Breast epithelium (tissue), 4 donors: ENCODE measurements around the gene PATJ. TPM values are rescaled to one million over a fixed set of nuclear protein-coding genes. Genes with fewer than 3 reads are reported as not detected.
"Not testable (repeated sequence)": the region's sequence is repeated elsewhere in the genome, so short reads cannot be mapped to it uniquely, and the experiment has no call there.

Experiments used
- DNase-seq, 2 donors: peaks; one replicate each; pipeline ENCODE4 v3.0.0-alpha.2; 2019; ENCODE audit warnings: low spot score in 2 of 2
- H3K27ac ChIP-seq, 2 donors: fragments of 200-600 bp; sonication (generic) in 1 of 2; one replicate each; pipeline ENCODE4 v1.5.1; 2016 to 2019; ENCODE audit warnings: mild to moderate bottlenecking in 1 of 2
- H3K27me3 ChIP-seq, 2 donors: fragments of 200-600 bp; sonication (generic) in 1 of 2; one replicate each; pipeline versions ENCODE4 v1.5.1 to v1.6.0; 2017 to 2019; ENCODE audit warnings: control low read depth in 1 of 2, mild to moderate bottlenecking in 1 of 2
- H3K36me3 ChIP-seq: fragments of 200-600 bp; one replicate; pipeline ENCODE4 v1.5.1; 2019
- H3K4me1 ChIP-seq, 2 donors: fragments of 200-600 bp; sonication (generic); one replicate each; pipeline ENCODE4 v1.5.1; 2016 to 2019; ENCODE audit warnings: control low read depth in 1 of 2
- H3K4me3 ChIP-seq, 3 donors: fragments of 200-600 bp; sonication (generic); 1 replicate in 2 of 3; 2 replicates in 1 of 3; pipeline ENCODE4 v1.5.1; 2016 to 2019; ENCODE audit warnings: mild to moderate bottlenecking in 3 of 3, moderate library complexity in 2 of 3
- H3K9me3 ChIP-seq, 2 donors: fragments of 200-600 bp; sonication (generic) in 1 of 2; one replicate each; pipeline ENCODE4 v1.5.1; 2016 to 2019; ENCODE audit warnings: control low read depth in 1 of 2
- CTCF ChIP-seq, 3 donors: fragments of 450-650 bp; IDR thresholded peaks; one replicate each; pipeline ENCODE4 v1.5.1; 2016 to 2017; ENCODE audit warnings: antibody characterized with exemption in 3 of 3, mild to moderate bottlenecking in 3 of 3, moderate library complexity in 3 of 3
- POLR2A ChIP-seq: fragments of 450-650 bp; IDR thresholded peaks from one replicate; pipeline ENCODE4 v1.6.1; 2016; ENCODE audit warnings: antibody characterized with exemption, mild to moderate bottlenecking, moderate library complexity
- POLR2AphosphoS5 ChIP-seq, 3 donors: sonication (generic); formaldehyde crosslinking; IDR thresholded peaks; one replicate each; pipeline ENCODE4 v1.6.1; 2017; ENCODE audit warnings: antibody characterized with exemption in 3 of 3
- intact Hi-C: fragments of 100-400 bp; cut with DNase I; formaldehyde crosslinking; loops from one replicate; pipeline ENCODE4 v1.15.1; 2023; ENCODE audit warnings: low total_unique reads
- total RNA-seq, 3 donors: library from RNA; depleted of rRNA; stranded (reverse); fragments of >200 nt; gene quantifications; one replicate each; pipeline ENCODE4 v1.1.0, GENCODE V29; 2016

Gene PATJ
- total RNA-seq, 3 donors from 2014 or later = 20.8 to 193 (median 129) TPM

GRCh38 chr1:62144238-62144831 lies 402.1 kb downstream of the PATJ start:
- Histone ChIP-seq H3K4me3 (no peak overlapping the region), H3K36me3 (peaks cover under 1% of the 10 kb centered on the region), H3K9me3 (no peaks in the 10 kb centered on the region), H3K27me3 (no peaks in the 10 kb centered on the region), H3K27ac (no peak overlapping the region), H3K4me1 (no peaks in the 10 kb centered on the region)
- intact Hi-C loops = no loop called here
- no peak for DNase-seq
- TF ChIP-seq CTCF (IDR thresholded peaks at IDR 0.05) (peak; percentile 31 to 58 (median 34)), POLR2AphosphoS5 (IDR thresholded peaks at IDR 0.05) (no peak), POLR2A (no peak)

- H3K27me3 ChIP-seq = no peaks in the 10 kb centered on the region
- H3K4me1 ChIP-seq = no peaks in the 10 kb centered on the region
- no peak for TF ChIP-seq POLR2AphosphoS5 (IDR thresholded peaks at IDR 0.05)
- intact Hi-C loops = no loop called here
- H3K9me3 ChIP-seq = no peaks in the 10 kb centered on the region
- no peak for DNase-seq
- no peak overlapping the region for H3K4me3 ChIP-seq
- no peak overlapping the region for H3K27ac ChIP-seq
- no peaks in the 10 kb centered on the region for H3K36me3 ChIP-seq
These were observed 417.7 kb downstream of the PATJ start for GRCh38 chr1:62159940-62160348.

- no peak overlapping the region for H3K27ac ChIP-seq
- H3K27me3 ChIP-seq = no peaks in the 10 kb centered on the region
- intact Hi-C loops = no loop called here
- no peak overlapping the region for H3K4me3 ChIP-seq
- no peaks in the 10 kb centered on the region for H3K9me3 ChIP-seq
- TF ChIP-seq POLR2A (no peak), POLR2AphosphoS5 (IDR thresholded peaks at IDR 0.05) (no peak), CTCF (IDR thresholded peaks at IDR 0.05) (no peak)
- DNase-seq = no peak
- H3K36me3 ChIP-seq = no peaks in the 10 kb centered on the region
- no peaks in the 10 kb centered on the region for H3K4me1 ChIP-seq
These were observed 419.4 kb downstream of the PATJ start for GRCh38 chr1:62161711-62162110.

- intact Hi-C loops = loop anchor here (10.0 kb wide), 1 partner anchor 234 kb away; no protein-coding TSS in a partner anchor
- not testable (repeated sequence) for H3K27me3 ChIP-seq, H3K27ac ChIP-seq, H3K4me1 ChIP-seq, DNase-seq, H3K9me3 ChIP-seq, H3K36me3 ChIP-seq, H3K4me3 ChIP-seq
These were observed 428.1 kb downstream of the PATJ start for GRCh38 chr1:62170380-62170779.

GRCh38 chr1:62175568-62176179 lies 433.4 kb downstream of the PATJ start:
- intact Hi-C loops = loop anchor here (10.0 kb wide), 1 partner anchor 229 kb away; no protein-coding TSS in a partner anchor
- H3K27ac ChIP-seq = no peak overlapping the region

More at GRCh38 chr1:62175568-62176179, 433.4 kb downstream of the PATJ start:
- H3K4me1 ChIP-seq = no peaks in the 10 kb centered on the region
- DNase-seq = no peak
- H3K4me3 ChIP-seq = no peak overlapping the region
- peak; percentile 59 to 81 (median 74) for TF ChIP-seq CTCF (IDR thresholded peaks at IDR 0.05)
- no peak for TF ChIP-seq POLR2A
- TF ChIP-seq POLR2AphosphoS5 (IDR thresholded peaks at IDR 0.05) = no peak
- H3K9me3 ChIP-seq = no peaks in the 10 kb centered on the region
- no peaks in the 10 kb centered on the region for H3K36me3 ChIP-seq
- no peaks in the 10 kb centered on the region for H3K27me3 ChIP-seq
